HepG2 (cell line): Measurements from ENCODE around the gene BTAF1. TPM values are rescaled to one million over a fixed set of nuclear protein-coding genes. Genes with fewer than 3 reads are reported as not detected.

Experiments
- ADNP ChIP-seq: sonication (generic); formaldehyde crosslinking; IDR thresholded peaks from 2 replicates; pipeline ENCODE4 v1.4.0; 2020; ENCODE audit warnings: missing genetic modification reagents
- EP300 ChIP-seq, 3 experiments: sonication (generic) in 1 of 3; formaldehyde crosslinking in 1 of 3; IDR thresholded peaks; 2 replicates each; pipeline versions ENCODE4 v1.5.1 to v1.6.1; 2011 to 2020; ENCODE audit warnings: low read depth in 2 of 3, low read length in 2 of 3, borderline replicate concordance in 1 of 3, improper control_type of control experiment in 1 of 3, mild to moderate bottlenecking in 1 of 3, missing genetic modification reagents in 1 of 3, moderate library complexity in 1 of 3
- JUN ChIP-seq: sonication (generic); formaldehyde crosslinking; IDR thresholded peaks from 2 replicates; pipeline ENCODE4 v1.4.0; 2020; ENCODE audit warnings: mild to moderate bottlenecking, missing genetic modification reagents
- KDM1A ChIP-seq: IDR thresholded peaks from 2 replicates; pipeline ENCODE4 v1.6.1; 2016; ENCODE audit warnings: missing compliant biosample characterization
- NR2F6 ChIP-seq, 2 experiments: IDR thresholded peaks; 2 replicates each; pipeline ENCODE4 v1.6.1; 2016; ENCODE audit warnings: antibody characterized with exemption in 1 of 2, mild to moderate bottlenecking in 1 of 2
- PAXIP1 ChIP-seq: sonication (generic); formaldehyde crosslinking; conservative IDR thresholded peaks from 2 replicates; pipeline ENCODE4 v1.4.0; 2020; ENCODE audit warnings: mild to moderate bottlenecking, missing genetic modification reagents, moderate library complexity
- ZBED4 ChIP-seq: sonication (generic); formaldehyde crosslinking; IDR thresholded peaks from 2 replicates; pipeline ENCODE4 v1.4.0; 2020; ENCODE audit warnings: missing genetic modification reagents, borderline replicate concordance
- ZMYM2 ChIP-seq: sonication (generic); formaldehyde crosslinking; IDR thresholded peaks from 2 replicates; pipeline ENCODE4 v1.8.0; 2022; ENCODE audit warnings: mild to moderate bottlenecking, missing genetic modification reagents
- polyA plus RNA-seq, 8 experiments: library from polyadenylated mRNA; depleted of rRNA in 3 of 8; stranded (reverse) in 7 of 8; unstranded in 1 of 8; fragments of >200 nt; fragmentation: Illumina TruSeq in 4 of 8; extraction: Trizol in 4 of 8; gene quantifications; 2 replicates each; pipeline versions ENCODE4 v1.2.1 to v1.2.3, GENCODE V29; 2011 to 2016; ENCODE audit warnings: low read depth in 4 of 8, missing spikeins in 1 of 8, mixed read lengths in 1 of 8; ENCODE audit not compliant: insufficient read depth in 1 of 8
- total RNA-seq, 5 experiments: library from RNA; depleted of rRNA; stranded (reverse); fragments of >200 nt; fragmentation: Illumina TruSeq; extraction: Trizol; gene quantifications; 2 replicates each; pipeline ENCODE4 v1.2.3, GENCODE V29; 2016; ENCODE audit warnings: low read depth in 1 of 5
- TF ChIP-seq, protein P1 (sequence below): sonication (generic); formaldehyde crosslinking; IDR thresholded peaks from 2 replicates; pipeline ENCODE4 v1.5.1; 2020; ENCODE audit warnings: mild to moderate bottlenecking, missing genetic modification reagents, borderline replicate concordance

The BTAF1 gene
- total and polyA plus RNA-seq, 2 of the 13 experiments (the other 11 are each of a cell fraction or from before 2014, with no cell fraction given): 38.6 to 54.1 TPM

DNA sequence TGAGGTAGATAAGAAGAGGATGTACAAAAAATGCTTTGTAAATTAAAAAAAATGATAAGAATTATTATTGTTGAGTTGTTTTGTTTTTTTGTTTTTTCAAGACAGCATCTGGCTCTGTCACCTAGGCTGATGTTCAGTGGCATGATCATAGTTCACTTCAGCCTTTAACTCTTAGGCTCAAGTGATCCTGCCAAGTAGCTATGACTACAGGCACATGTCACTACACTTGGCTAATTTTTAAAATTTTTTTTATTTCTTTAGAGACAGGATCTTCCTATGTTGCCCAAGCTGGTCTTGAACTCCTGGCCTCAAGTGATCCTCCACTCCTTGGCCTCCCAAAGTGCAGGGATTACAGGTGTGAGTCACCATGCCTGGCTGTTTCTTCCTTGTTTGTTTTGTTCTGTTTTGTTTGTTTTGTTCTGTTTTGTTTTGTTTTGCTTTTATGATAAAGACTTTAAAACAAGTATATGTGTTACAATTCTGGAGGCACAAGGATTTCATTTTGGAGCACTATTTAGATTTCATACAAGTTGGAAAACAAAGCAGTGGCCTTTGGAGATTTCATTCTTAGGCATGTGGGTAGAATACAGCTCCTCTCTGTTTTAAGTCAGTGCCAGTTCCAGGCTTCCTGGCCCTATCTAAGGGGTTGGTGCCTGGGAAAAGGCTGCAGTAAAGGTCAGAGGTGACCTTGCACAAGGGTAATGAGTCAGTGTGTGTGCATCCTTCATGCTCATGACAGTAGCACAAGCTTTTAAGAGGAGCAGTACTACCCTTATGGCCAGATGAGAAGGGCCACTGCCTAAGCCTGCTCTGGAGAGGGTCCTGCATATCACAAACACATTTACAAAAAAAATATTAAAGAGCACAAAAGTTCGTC, 32.2 kb upstream of the BTAF1 start (continued):
- no peak for TF ChIP-seq ZBED4
- 0 out of 2 replicates have a peak, but pooled peaks have one; percentile 48 for TF ChIP-seq ADNP (CRISPR knock-in tag)
- TF ChIP-seq KDM1A (CRISPR knock-in tag): peak; percentile 40; the same call in 1 of the 2 replicates
- no peak; a peak in 1 of 4 replicates for TF ChIP-seq EP300 (IDR thresholded peaks at IDR 0.05; ENCODE audit: low read depth in 2 of 2, low read length in 2 of 2)
- no peak for TF ChIP-seq EP300 (CRISPR knock-in tag; IDR thresholded peaks at IDR 0.05; ENCODE audit: borderline replicate concordance)
- TF ChIP-seq, protein P1, sequence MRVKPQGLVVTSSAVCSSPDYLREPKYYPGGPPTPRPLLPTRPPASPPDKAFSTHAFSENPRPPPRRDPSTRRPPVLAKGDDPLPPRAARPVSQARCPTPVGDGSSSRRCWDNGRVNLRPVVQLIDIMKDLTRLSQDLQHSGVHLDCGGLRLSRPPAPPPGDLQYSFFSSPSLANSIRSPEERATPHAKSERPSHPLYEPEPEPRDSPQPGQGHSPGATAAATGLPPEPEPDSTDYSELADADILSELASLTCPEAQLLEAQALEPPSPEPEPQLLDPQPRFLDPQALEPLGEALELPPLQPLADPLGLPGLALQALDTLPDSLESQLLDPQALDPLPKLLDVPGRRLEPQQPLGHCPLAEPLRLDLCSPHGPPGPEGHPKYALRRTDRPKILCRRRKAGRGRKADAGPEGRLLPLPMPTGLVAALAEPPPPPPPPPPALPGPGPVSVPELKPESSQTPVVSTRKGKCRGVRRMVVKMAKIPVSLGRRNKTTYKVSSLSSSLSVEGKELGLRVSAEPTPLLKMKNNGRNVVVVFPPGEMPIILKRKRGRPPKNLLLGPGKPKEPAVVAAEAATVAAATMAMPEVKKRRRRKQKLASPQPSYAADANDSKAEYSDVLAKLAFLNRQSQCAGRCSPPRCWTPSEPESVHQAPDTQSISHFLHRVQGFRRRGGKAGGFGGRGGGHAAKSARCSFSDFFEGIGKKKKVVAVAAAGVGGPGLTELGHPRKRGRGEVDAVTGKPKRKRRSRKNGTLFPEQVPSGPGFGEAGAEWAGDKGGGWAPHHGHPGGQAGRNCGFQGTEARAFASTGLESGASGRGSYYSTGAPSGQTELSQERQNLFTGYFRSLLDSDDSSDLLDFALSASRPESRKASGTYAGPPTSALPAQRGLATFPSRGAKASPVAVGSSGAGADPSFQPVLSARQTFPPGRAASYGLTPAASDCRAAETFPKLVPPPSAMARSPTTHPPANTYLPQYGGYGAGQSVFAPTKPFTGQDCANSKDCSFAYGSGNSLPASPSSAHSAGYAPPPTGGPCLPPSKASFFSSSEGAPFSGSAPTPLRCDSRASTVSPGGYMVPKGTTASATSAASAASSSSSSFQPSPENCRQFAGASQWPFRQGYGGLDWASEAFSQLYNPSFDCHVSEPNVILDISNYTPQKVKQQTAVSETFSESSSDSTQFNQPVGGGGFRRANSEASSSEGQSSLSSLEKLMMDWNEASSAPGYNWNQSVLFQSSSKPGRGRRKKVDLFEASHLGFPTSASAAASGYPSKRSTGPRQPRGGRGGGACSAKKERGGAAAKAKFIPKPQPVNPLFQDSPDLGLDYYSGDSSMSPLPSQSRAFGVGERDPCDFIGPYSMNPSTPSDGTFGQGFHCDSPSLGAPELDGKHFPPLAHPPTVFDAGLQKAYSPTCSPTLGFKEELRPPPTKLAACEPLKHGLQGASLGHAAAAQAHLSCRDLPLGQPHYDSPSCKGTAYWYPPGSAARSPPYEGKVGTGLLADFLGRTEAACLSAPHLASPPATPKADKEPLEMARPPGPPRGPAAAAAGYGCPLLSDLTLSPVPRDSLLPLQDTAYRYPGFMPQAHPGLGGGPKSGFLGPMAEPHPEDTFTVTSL (CRISPR knock-in tag): peak; percentile 67; the same call in 1 of the 2 replicates
- TF ChIP-seq JUN (CRISPR knock-in tag): 0 out of 2 replicates have a peak, but pooled peaks have one; percentile 37
- peak; percentile 86 for TF ChIP-seq NR2F6 (IDR thresholded peaks at IDR 0.05)
- peak; percentile 88 for TF ChIP-seq NR2F6 (CRISPR knock-in tag; IDR thresholded peaks at IDR 0.05)
- peak; percentile 71; the same call in 1 of the 2 replicates for TF ChIP-seq ZMYM2 (CRISPR knock-in tag)
- TF ChIP-seq PAXIP1: peak; percentile 44
